HEK293 (cell line): Measurements from ENCODE around the gene CEBPZ.

Experiments used
- BCL11A ChIP-seq: fragments of 450-650 bp; formaldehyde crosslinking; IDR thresholded peaks from 2 replicates; pipeline ENCODE4 v1.5.1; 2016; ENCODE audit warnings: low read depth, missing biosample characterization, missing genetic modification characterization
- PBX3 ChIP-seq: sonication (generic); formaldehyde crosslinking; IDR thresholded peaks from 2 replicates; pipeline ENCODE4 v1.8.1; 2022; ENCODE audit warnings: mild to moderate bottlenecking, moderate library complexity, missing genetic modification reagents
- PRDM4 ChIP-seq: fragments of 450-650 bp; formaldehyde crosslinking; IDR thresholded peaks from 2 replicates; pipeline ENCODE4 v1.5.1; 2017; ENCODE audit warnings: missing biosample characterization, missing genetic modification characterization
- SP2 ChIP-seq: fragments of 450-650 bp; formaldehyde crosslinking; IDR thresholded peaks from 2 replicates; pipeline ENCODE4 v1.5.1; 2016; ENCODE audit warnings: missing biosample characterization, missing genetic modification characterization
- ZBTB17 ChIP-seq: fragments of 450-650 bp; formaldehyde crosslinking; IDR thresholded peaks from 2 replicates; pipeline ENCODE4 v1.5.1; 2016; ENCODE audit warnings: missing biosample characterization, missing genetic modification characterization
- ZFP37 ChIP-seq: fragments of 450-650 bp; formaldehyde crosslinking; IDR thresholded peaks from 2 replicates; pipeline ENCODE4 v1.5.1; 2016; ENCODE audit warnings: missing biosample characterization, missing genetic modification characterization
- ZNF140 ChIP-seq: fragments of 450-650 bp; formaldehyde crosslinking; IDR thresholded peaks from 2 replicates; pipeline ENCODE4 v1.5.1; 2016; ENCODE audit warnings: missing biosample characterization, missing genetic modification characterization
- ZNF214 ChIP-seq: fragments of 450-650 bp; formaldehyde crosslinking; IDR thresholded peaks from 2 replicates; pipeline ENCODE4 v1.5.1; 2017; ENCODE audit warnings: missing biosample characterization, mild to moderate bottlenecking, missing genetic modification characterization, borderline replicate concordance
- ZNF221 ChIP-seq: fragments of 450-650 bp; formaldehyde crosslinking; IDR thresholded peaks from 2 replicates; pipeline ENCODE4 v1.5.1; 2017; ENCODE audit warnings: missing biosample characterization, missing genetic modification characterization, borderline replicate concordance
- ZNF366 ChIP-seq: fragments of 450-650 bp; formaldehyde crosslinking; conservative IDR thresholded peaks from 2 replicates; pipeline ENCODE4 v1.5.1; 2016; ENCODE audit warnings: missing biosample characterization, missing genetic modification characterization
- ZNF404 ChIP-seq: fragments of 450-650 bp; formaldehyde crosslinking; IDR thresholded peaks from 2 replicates; pipeline ENCODE4 v1.5.1; 2017; ENCODE audit warnings: missing biosample characterization, missing genetic modification characterization
- ZNF433 ChIP-seq: fragments of 450-650 bp; formaldehyde crosslinking; IDR thresholded peaks from 2 replicates; pipeline ENCODE4 v1.5.1; 2016; ENCODE audit warnings: missing biosample characterization, missing genetic modification characterization, low read depth
- TF ChIP-seq, protein P1 (sequence below): fragments of 450-650 bp; formaldehyde crosslinking; IDR thresholded peaks from 2 replicates; pipeline ENCODE4 v1.5.1; 2016; ENCODE audit warnings: missing biosample characterization, missing genetic modification characterization
- TF ChIP-seq, protein P2 (sequence below): fragments of 450-650 bp; formaldehyde crosslinking; IDR thresholded peaks from 2 replicates; pipeline ENCODE4 v1.5.1; 2016; ENCODE audit warnings: missing biosample characterization, missing genetic modification characterization

DNA sequence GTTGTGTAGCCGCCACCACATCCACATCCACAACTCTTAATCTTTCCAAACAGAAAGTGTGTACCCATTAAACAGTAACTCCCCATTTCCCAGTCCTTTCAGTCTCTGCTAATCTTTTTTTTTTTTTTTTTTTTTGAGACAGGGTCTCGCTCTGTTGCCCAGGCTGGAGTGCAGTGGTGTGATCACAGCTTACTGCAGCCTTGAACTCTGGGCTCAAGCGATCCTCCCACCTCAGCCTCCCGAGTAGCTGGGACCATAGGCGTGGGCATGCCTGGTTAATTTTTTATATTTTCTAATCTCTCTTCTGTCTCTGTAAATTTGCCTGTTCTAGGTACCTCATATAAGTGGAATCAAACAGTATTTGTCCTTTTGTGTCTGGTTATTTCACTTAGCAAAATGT lies 78.2 kb downstream of the CEBPZ start:
- TF ChIP-seq BCL11A (no peak), ZFP37 (tag by site-specific recombination) (no peak), PBX3 (no peak), ZBTB17 (tag by site-specific recombination) (no peak), PRDM4 (tag by site-specific recombination) (no peak), ZNF366 (tag by site-specific recombination) (no peak), ZNF433 (tag by site-specific recombination) (no peak), ZNF214 (tag by site-specific recombination) (no peak), ZNF221 (no peak), ZNF404 (tag by site-specific recombination) (no peak), SP2 (tag by site-specific recombination) (no peak), ZNF140 (tag by site-specific recombination) (no peak)
- TF ChIP-seq, protein P1, sequence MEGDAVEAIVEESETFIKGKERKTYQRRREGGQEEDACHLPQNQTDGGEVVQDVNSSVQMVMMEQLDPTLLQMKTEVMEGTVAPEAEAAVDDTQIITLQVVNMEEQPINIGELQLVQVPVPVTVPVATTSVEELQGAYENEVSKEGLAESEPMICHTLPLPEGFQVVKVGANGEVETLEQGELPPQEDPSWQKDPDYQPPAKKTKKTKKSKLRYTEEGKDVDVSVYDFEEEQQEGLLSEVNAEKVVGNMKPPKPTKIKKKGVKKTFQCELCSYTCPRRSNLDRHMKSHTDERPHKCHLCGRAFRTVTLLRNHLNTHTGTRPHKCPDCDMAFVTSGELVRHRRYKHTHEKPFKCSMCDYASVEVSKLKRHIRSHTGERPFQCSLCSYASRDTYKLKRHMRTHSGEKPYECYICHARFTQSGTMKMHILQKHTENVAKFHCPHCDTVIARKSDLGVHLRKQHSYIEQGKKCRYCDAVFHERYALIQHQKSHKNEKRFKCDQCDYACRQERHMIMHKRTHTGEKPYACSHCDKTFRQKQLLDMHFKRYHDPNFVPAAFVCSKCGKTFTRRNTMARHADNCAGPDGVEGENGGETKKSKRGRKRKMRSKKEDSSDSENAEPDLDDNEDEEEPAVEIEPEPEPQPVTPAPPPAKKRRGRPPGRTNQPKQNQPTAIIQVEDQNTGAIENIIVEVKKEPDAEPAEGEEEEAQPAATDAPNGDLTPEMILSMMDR (tag by site-specific recombination) = no peak
- TF ChIP-seq, protein P2, sequence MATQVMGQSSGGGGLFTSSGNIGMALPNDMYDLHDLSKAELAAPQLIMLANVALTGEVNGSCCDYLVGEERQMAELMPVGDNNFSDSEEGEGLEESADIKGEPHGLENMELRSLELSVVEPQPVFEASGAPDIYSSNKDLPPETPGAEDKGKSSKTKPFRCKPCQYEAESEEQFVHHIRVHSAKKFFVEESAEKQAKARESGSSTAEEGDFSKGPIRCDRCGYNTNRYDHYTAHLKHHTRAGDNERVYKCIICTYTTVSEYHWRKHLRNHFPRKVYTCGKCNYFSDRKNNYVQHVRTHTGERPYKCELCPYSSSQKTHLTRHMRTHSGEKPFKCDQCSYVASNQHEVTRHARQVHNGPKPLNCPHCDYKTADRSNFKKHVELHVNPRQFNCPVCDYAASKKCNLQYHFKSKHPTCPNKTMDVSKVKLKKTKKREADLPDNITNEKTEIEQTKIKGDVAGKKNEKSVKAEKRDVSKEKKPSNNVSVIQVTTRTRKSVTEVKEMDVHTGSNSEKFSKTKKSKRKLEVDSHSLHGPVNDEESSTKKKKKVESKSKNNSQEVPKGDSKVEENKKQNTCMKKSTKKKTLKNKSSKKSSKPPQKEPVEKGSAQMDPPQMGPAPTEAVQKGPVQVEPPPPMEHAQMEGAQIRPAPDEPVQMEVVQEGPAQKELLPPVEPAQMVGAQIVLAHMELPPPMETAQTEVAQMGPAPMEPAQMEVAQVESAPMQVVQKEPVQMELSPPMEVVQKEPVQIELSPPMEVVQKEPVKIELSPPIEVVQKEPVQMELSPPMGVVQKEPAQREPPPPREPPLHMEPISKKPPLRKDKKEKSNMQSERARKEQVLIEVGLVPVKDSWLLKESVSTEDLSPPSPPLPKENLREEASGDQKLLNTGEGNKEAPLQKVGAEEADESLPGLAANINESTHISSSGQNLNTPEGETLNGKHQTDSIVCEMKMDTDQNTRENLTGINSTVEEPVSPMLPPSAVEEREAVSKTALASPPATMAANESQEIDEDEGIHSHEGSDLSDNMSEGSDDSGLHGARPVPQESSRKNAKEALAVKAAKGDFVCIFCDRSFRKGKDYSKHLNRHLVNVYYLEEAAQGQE (tag by site-specific recombination) = no peak
